G401 (cell line): Measurements from ENCODE around the gene PRDM16. TPM values are rescaled to one million over a fixed set of nuclear protein-coding genes. Genes with fewer than 3 reads are reported as not detected.

Experiments
- DNase-seq: peaks from one replicate; pipeline ENCODE4 v3.0.0-alpha.2; 2015; ENCODE audit warnings: low spot score
- in situ Hi-C: cut with HindIII; loops from 2 replicates; pipeline ENCODE4 v1.10.0; 2016; ENCODE audit warnings: low sequenced_read_pairs, mixed read lengths
- total RNA-seq: library from RNA; depleted of rRNA; stranded (reverse); fragments of >200 nt; shearing (Covaris generic); gene quantifications from 2 replicates; pipeline ENCODE4 v1.2.3, GENCODE V29; 2014

PRDM16 gene
- total RNA-seq, 1 experiment from 2014 or later, result 2.8 TPM

- in situ Hi-C loops, result no loop called here
- no peak for DNase-seq
These were observed 356.6 kb downstream of the PRDM16 start for GRCh38 chr1:3425486-3426215.

- in situ Hi-C loops, result no loop called here
- DNase-seq, result no peak
These were observed 358.0 kb downstream of the PRDM16 start for GRCh38 chr1:3426956-3427535.

- in situ Hi-C loops, result no loop called here
- no peak for DNase-seq
These were observed 359.0 kb downstream of the PRDM16 start for GRCh38 chr1:3427711-3428704.

- no peak for DNase-seq
- in situ Hi-C loops, result no loop called here
These were observed 359.9 kb downstream of the PRDM16 start for GRCh38 chr1:3428899-3429298.

- in situ Hi-C loops, result no loop called here
- no peak for DNase-seq
These were observed 360.3 kb downstream of the PRDM16 start for GRCh38 chr1:3429320-3429719.

GRCh38 chr1:3429766-3430165, 360.8 kb downstream of the PRDM16 start:
- DNase-seq, result no peak
- in situ Hi-C loops, result no loop called here

- in situ Hi-C loops, result no loop called here
- no peak for DNase-seq
These were observed 361.4 kb downstream of the PRDM16 start for GRCh38 chr1:3430406-3430805.

GRCh38 chr1:3430820-3431219, 361.8 kb downstream of the PRDM16 start:
- in situ Hi-C loops, result no loop called here
- no peak for DNase-seq

- in situ Hi-C loops, result no loop called here
- DNase-seq, result no peak
These were observed 362.3 kb downstream of the PRDM16 start for GRCh38 chr1:3431266-3431665.

GRCh38 chr1:3431686-3432085, 362.7 kb downstream of the PRDM16 start:
- in situ Hi-C loops, result no loop called here
- no peak for DNase-seq

GRCh38 chr1:3432306-3432705, 363.3 kb downstream of the PRDM16 start:
- in situ Hi-C loops, result no loop called here

GRCh38 chr1:3433076-3433475, 364.1 kb downstream of the PRDM16 start:
- DNase-seq, result no peak
- in situ Hi-C loops, result no loop called here

More at GRCh38 chr1:3432306-3432705, 363.3 kb downstream of the PRDM16 start:
- no peak for DNase-seq

GRCh38 chr1:3433596-3434320, 364.8 kb downstream of the PRDM16 start:
- DNase-seq, result no peak
- in situ Hi-C loops, result no loop called here

GRCh38 chr1:3434406-3435110, 365.6 kb downstream of the PRDM16 start:
- DNase-seq, result no peak
- in situ Hi-C loops, result no loop called here

- in situ Hi-C loops, result no loop called here
- no peak for DNase-seq
These were observed 366.7 kb downstream of the PRDM16 start for GRCh38 chr1:3435666-3436065.

GRCh38 chr1:3436451-3436850, 367.4 kb downstream of the PRDM16 start:
- in situ Hi-C loops, result no loop called here

GRCh38 chr1:3436901-3437300, 367.9 kb downstream of the PRDM16 start:
- no peak for DNase-seq
- in situ Hi-C loops, result no loop called here

More at GRCh38 chr1:3436451-3436850, 367.4 kb downstream of the PRDM16 start:
- no peak for DNase-seq

- DNase-seq, result no peak
- in situ Hi-C loops, result no loop called here
These were observed 369.7 kb downstream of the PRDM16 start for GRCh38 chr1:3438661-3439180.
